ENCODE results near the gene XPR1.

XPR1 gene

DNA sequence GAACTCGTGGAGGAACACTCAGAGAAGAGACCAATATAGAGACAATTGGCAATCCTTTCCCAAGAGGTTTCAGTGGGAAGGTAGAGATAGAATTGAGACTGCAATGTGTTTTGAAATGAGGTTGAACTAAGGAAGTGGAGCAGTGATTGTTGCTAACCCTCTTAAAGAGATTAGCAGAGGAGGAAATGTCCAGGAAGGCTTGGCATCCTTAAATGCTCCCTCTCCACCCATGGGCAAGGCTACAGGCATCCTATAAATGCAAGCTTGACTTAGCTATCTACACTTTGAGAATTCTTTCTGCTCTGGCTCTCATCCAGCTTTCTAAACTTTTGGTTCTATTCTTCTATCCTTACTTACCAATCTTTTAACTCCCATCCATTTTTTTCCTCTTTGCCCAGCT, 30.3 kb upstream of the XPR1 start:
- ChIA-PET CTCF (interaction anchor here (1.0 to 1.7 kb wide), 3 partner anchors 14 to 32 kb away, joined by 3 to 5 read pairs (median 5); no protein-coding TSS in a partner anchor), POLR2A (no interaction called here)
- TF ChIP-seq, protein P1, sequence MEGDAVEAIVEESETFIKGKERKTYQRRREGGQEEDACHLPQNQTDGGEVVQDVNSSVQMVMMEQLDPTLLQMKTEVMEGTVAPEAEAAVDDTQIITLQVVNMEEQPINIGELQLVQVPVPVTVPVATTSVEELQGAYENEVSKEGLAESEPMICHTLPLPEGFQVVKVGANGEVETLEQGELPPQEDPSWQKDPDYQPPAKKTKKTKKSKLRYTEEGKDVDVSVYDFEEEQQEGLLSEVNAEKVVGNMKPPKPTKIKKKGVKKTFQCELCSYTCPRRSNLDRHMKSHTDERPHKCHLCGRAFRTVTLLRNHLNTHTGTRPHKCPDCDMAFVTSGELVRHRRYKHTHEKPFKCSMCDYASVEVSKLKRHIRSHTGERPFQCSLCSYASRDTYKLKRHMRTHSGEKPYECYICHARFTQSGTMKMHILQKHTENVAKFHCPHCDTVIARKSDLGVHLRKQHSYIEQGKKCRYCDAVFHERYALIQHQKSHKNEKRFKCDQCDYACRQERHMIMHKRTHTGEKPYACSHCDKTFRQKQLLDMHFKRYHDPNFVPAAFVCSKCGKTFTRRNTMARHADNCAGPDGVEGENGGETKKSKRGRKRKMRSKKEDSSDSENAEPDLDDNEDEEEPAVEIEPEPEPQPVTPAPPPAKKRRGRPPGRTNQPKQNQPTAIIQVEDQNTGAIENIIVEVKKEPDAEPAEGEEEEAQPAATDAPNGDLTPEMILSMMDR (IDR thresholded peaks at IDR 0.05; ENCODE audit: control extremely low read depth, extremely low read depth, low read depth, missing control alignments), result no peak
- DNase-seq (ENCODE audit: extremely low spot score), result no peak

GRCh38 chr1:180603223-180603849, 28.5 kb upstream of the XPR1 start:
- ChIA-PET POLR2A (no interaction called here), CTCF (interaction anchor here (1.4 kb wide), 1 partner anchor 11 kb away, joined by 5 read pairs; no protein-coding TSS in a partner anchor)
- no peak for DNase-seq (ENCODE audit: extremely low spot score)
- TF ChIP-seq, protein P1 (IDR thresholded peaks at IDR 0.05; ENCODE audit: control extremely low read depth, extremely low read depth, low read depth, missing control alignments), result no peak

GRCh38 chr1:180603850-180604226, 28.0 kb upstream of the XPR1 start:
- ChIA-PET POLR2A (no interaction called here), CTCF (interaction anchor here (1.4 kb wide), 1 partner anchor 12 kb away, joined by 5 read pairs; no protein-coding TSS in a partner anchor)
- no peak for DNase-seq (ENCODE audit: extremely low spot score)
- TF ChIP-seq, protein P1 (IDR thresholded peaks at IDR 0.05; ENCODE audit: control extremely low read depth, extremely low read depth, low read depth, missing control alignments), result no peak

GRCh38 chr1:180606155-180606554, 25.7 kb upstream of the XPR1 start:
- ChIA-PET CTCF (no interaction called here), POLR2A (no interaction called here)
- no peak for DNase-seq (ENCODE audit: extremely low spot score)
- TF ChIP-seq, protein P1 (IDR thresholded peaks at IDR 0.05; ENCODE audit: control extremely low read depth, extremely low read depth, low read depth, missing control alignments), result no peak

DNA sequence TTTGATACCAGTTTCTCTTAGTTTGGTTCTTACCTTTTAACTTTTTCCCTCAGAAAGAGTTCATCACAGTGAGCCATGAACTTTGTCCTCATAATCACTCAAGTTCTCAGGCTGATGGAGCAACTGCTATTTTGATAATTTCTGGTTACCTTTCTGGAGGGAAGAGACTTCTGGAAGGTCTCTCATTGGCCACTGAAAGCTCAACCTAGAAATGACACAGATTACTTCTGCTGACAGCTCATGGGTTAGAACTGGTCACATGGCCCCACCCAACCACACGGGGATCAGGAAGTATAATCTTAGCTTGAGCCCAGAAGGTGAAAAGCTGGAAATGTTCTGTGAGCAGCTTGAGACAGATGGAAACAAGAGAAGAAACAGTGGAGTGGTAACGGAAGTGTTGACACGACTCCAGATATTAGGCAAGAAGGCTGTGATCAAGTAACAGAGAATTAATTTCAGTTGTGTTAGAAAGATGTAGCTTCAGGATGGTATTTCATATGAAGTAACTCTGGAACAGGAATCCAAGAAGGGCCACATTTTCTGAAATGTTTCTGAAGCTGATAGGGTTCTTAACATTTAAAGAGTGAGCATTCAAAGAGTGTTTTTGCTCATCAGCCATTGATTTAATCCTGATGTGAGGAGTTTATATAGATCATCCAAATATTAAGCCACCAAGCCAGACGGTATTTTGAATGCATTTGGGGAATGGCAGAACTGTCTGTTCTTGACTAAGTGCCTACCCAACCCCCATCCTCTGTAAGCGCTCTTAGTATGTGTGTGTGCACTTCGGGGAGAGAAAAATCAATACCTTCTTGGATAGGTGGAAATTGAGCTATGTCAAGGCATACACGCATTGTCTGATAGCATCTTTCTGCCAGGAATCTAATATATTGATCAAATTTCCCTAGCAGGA, 21.9 kb upstream of the XPR1 start:
- DNase-seq (ENCODE audit: extremely low spot score), result no peak
- TF ChIP-seq, protein P1 (IDR thresholded peaks at IDR 0.05; ENCODE audit: control extremely low read depth, extremely low read depth, low read depth, missing control alignments), result no peak
- POLR2A ChIA-PET, result no interaction called here
- CTCF ChIA-PET, result interaction anchor here (0.9 to 2.9 kb wide), 5 partner anchors 10 to 253 kb away, joined by 3 to 7 read pairs (median 4); partner anchors contain the start of gene XPR1

DNA sequence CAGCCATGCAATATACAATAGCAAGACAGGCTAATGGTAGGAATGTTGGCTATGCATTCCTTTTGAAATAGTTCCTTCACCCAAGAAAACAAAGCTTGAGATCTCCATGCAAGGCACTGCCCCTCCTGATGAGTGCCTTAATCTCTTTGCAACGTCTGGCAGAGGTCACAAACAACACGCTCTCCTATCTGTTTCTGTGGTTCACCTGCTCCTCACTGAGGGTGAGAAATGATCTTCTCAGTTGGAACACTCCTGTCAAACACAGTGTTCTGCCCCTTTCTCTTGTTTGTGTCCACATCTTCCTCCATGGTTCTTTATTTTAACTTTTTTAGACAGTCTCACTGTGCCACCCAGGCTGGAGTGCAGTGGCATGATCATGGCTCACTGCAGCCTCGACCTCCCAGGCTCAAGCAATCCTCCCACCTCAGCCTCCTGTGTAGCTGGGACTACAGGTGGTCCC, 21.2 kb upstream of the XPR1 start:
- no peak for DNase-seq (ENCODE audit: extremely low spot score)
- ChIA-PET POLR2A (no interaction called here), CTCF (interaction anchor here (1.3 to 2.9 kb wide), 3 partner anchors 9 to 253 kb away, joined by 3 to 7 read pairs (median 4); no protein-coding TSS in a partner anchor)
- TF ChIP-seq, protein P1 (IDR thresholded peaks at IDR 0.05; ENCODE audit: control extremely low read depth, extremely low read depth, low read depth, missing control alignments), result no peak

Data from GM10248 (cell line).